GM23248 (cell line): Measurements from ENCODE around the gene ARHGAP24.

Source experiments
- EZH2 ChIP-seq: fragments of 200-600 bp; sonication (generic); IDR thresholded peaks from 2 replicates; pipeline ENCODE4 v1.6.1; 2018; ENCODE audit warnings: antibody characterized with exemption, mild to moderate bottlenecking; ENCODE audit not compliant: insufficient read depth, poor library complexity, severe bottlenecking
- EZH2phosphoT487 ChIP-seq: fragments of 200-600 bp; sonication (generic); IDR thresholded peaks from 2 replicates; pipeline ENCODE4 v1.6.1; 2018; ENCODE audit warnings: antibody characterized with exemption, moderate library complexity, mild to moderate bottlenecking, low read depth; ENCODE audit not compliant: insufficient read depth

- TF ChIP-seq EZH2 = no peak
- no peak for TF ChIP-seq EZH2phosphoT487
Measured at GRCh38 chr4:85591406-85592098, 116.6 kb downstream of the ARHGAP24 start.
